Measurements from ENCODE around the gene MEGF6. TPM values are rescaled to one million over a fixed set of nuclear protein-coding genes. Genes with fewer than 3 reads are reported as not detected.

MEGF6 gene
- polyA plus RNA-seq, 1 donor (not counting 4 experiments of a cell fraction or from before 2014, with no cell fraction given): 0.24 TPM

- no peak for DNase-seq (ENCODE audit: low read depth, low spot score)
- Histone ChIP-seq H3K4me3 (ENCODE audit: control insufficient read depth in 2 of 3, extremely low read depth in 1 of 3, insufficient read depth in 2 of 3, low read depth in 1 of 3, low read length in 3 of 3) (no peak overlapping the region), H3K36me3 (ENCODE audit: control insufficient read depth in 2 of 2, extremely low read depth in 1 of 2, insufficient read depth in 2 of 2, low read length in 2 of 2) (no peaks in the 10 kb centered on the region), H3K9me3 (ENCODE audit: control insufficient read depth, low read depth, low read length) (no peaks in the 10 kb centered on the region), H3K27me3 (ENCODE audit: control insufficient read depth, extremely low read depth, insufficient read depth, low read length) (peaks cover 12% of the 10 kb centered on the region), H3K9ac (ENCODE audit: control insufficient read depth, extremely low read depth, insufficient read depth, low read length) (no peak overlapping the region), H4K20me1 (ENCODE audit: control insufficient read depth, extremely low read depth, insufficient read depth, low read length) (no peaks in the 10 kb centered on the region), H3K4me2 (ENCODE audit: control insufficient read depth, extremely low read depth, insufficient read depth, low read depth, low read length) (no peak overlapping the region), H2AFZ (ENCODE audit: control insufficient read depth, low read length) (no peak overlapping the region), H3K79me2 (ENCODE audit: control insufficient read depth, insufficient read depth, low read length) (no peaks in the 10 kb centered on the region), H3K9me1 (ENCODE audit: control insufficient read depth, extremely low read depth, insufficient read depth, low read length) (no peaks in the 10 kb centered on the region), H3K4me1 (ENCODE audit: control insufficient read depth, extremely low read depth, insufficient read depth, low read length) (peaks cover 11% of the 10 kb centered on the region), H3K27ac (ENCODE audit: control insufficient read depth, insufficient read depth, low read length) (no peak overlapping the region)
- TF ChIP-seq, protein P1, sequence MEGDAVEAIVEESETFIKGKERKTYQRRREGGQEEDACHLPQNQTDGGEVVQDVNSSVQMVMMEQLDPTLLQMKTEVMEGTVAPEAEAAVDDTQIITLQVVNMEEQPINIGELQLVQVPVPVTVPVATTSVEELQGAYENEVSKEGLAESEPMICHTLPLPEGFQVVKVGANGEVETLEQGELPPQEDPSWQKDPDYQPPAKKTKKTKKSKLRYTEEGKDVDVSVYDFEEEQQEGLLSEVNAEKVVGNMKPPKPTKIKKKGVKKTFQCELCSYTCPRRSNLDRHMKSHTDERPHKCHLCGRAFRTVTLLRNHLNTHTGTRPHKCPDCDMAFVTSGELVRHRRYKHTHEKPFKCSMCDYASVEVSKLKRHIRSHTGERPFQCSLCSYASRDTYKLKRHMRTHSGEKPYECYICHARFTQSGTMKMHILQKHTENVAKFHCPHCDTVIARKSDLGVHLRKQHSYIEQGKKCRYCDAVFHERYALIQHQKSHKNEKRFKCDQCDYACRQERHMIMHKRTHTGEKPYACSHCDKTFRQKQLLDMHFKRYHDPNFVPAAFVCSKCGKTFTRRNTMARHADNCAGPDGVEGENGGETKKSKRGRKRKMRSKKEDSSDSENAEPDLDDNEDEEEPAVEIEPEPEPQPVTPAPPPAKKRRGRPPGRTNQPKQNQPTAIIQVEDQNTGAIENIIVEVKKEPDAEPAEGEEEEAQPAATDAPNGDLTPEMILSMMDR (optimal IDR thresholded peaks at IDR 0.05 in 1 of 3, IDR thresholded peaks at IDR 0.05 in 1 of 3, conservative IDR thresholded peaks at IDR 0.05 in 1 of 3; ENCODE audit: extremely low read depth in 1 of 3, insufficient read depth in 2 of 3, low read length in 3 of 3): no peak
- no peak for TF ChIP-seq EZH2 (IDR thresholded peaks at IDR 0.05; ENCODE audit: low read length)
- FAIRE-seq: no peak
- dilution Hi-C loops (cut with MboI; ENCODE audit: extremely low pct_ligation_motif_present, low sequenced_read_pairs): loop anchor here (25.0 kb wide), 1 partner anchor 111 kb away; the partner anchor contains the start of gene TPRG1L
Measured at GRCh38 chr1:3525551-3526482, 85.5 kb downstream of the MEGF6 start.

GRCh38 chr1:3524556-3525203, 86.6 kb downstream of the MEGF6 start:
- dilution Hi-C loops (cut with MboI; ENCODE audit: extremely low pct_ligation_motif_present, low sequenced_read_pairs): loop anchor here (25.0 kb wide), 1 partner anchor 113 kb away; the partner anchor contains the start of gene TPRG1L

More at GRCh38 chr1:3524556-3525203, 86.6 kb downstream of the MEGF6 start:
- Histone ChIP-seq H3K9me3 (ENCODE audit: control insufficient read depth, low read depth, low read length) (no peaks in the 10 kb centered on the region), H3K4me1 (ENCODE audit: control insufficient read depth, extremely low read depth, insufficient read depth, low read length) (peaks cover under 1% of the 10 kb centered on the region), H2AFZ (ENCODE audit: control insufficient read depth, low read length) (no peak overlapping the region), H3K9me1 (ENCODE audit: control insufficient read depth, extremely low read depth, insufficient read depth, low read length) (no peaks in the 10 kb centered on the region), H4K20me1 (ENCODE audit: control insufficient read depth, extremely low read depth, insufficient read depth, low read length) (no peaks in the 10 kb centered on the region), H3K4me2 (ENCODE audit: control insufficient read depth, extremely low read depth, insufficient read depth, low read depth, low read length) (no peak overlapping the region), H3K4me3 (ENCODE audit: control insufficient read depth in 2 of 3, extremely low read depth in 1 of 3, insufficient read depth in 2 of 3, low read depth in 1 of 3, low read length in 3 of 3) (no peak overlapping the region), H3K79me2 (ENCODE audit: control insufficient read depth, insufficient read depth, low read length) (no peaks in the 10 kb centered on the region), H3K27me3 (ENCODE audit: control insufficient read depth, extremely low read depth, insufficient read depth, low read length) (peaks cover 12% of the 10 kb centered on the region), H3K9ac (ENCODE audit: control insufficient read depth, extremely low read depth, insufficient read depth, low read length) (no peak overlapping the region), H3K27ac (ENCODE audit: control insufficient read depth, insufficient read depth, low read length) (no peak overlapping the region), H3K36me3 (ENCODE audit: control insufficient read depth in 2 of 2, extremely low read depth in 1 of 2, insufficient read depth in 2 of 2, low read length in 2 of 2) (no peaks in the 10 kb centered on the region)
- FAIRE-seq (no peak), DNase-seq (ENCODE audit: low read depth, low spot score) (no peak)
- TF ChIP-seq EZH2 (IDR thresholded peaks at IDR 0.05; ENCODE audit: low read length): no peak
- TF ChIP-seq, protein P1 (optimal IDR thresholded peaks at IDR 0.05 in 1 of 3, IDR thresholded peaks at IDR 0.05 in 1 of 3, conservative IDR thresholded peaks at IDR 0.05 in 1 of 3; ENCODE audit: extremely low read depth in 1 of 3, insufficient read depth in 2 of 3, low read length in 3 of 3): no peak
